Ammon's horn (tissue), 1 donor: Measurements from ENCODE around the gene NFKBIB.

Experiments used
- DNase-seq: peaks from one replicate; pipeline ENCODE4 v3.0.0-alpha.2; 2016; ENCODE audit warnings: low spot score

NFKBIB gene

GRCh38 chr19:38958301-38958700, 58.5 kb downstream of the NFKBIB start:
- DNase-seq, result no peak
